HepG2 (cell line): ENCODE measurements around the gene ANAPC10. TPM values are rescaled to one million over a fixed set of nuclear protein-coding genes. Genes with fewer than 3 reads are reported as not detected.
A peak's percentile ranks its signal among the peaks of the same experiment; 100 is the strongest.

Experiments
- EEA1 ChIP-seq: sonication (generic); formaldehyde crosslinking; IDR thresholded peaks from 2 replicates; pipeline ENCODE4 v1.5.1; 2020; ENCODE audit warnings: mild to moderate bottlenecking, missing genetic modification reagents, borderline replicate concordance
- ESRRA ChIP-seq: sonication (generic); formaldehyde crosslinking; IDR thresholded peaks from 2 replicates; pipeline ENCODE4 v1.5.1; 2020; ENCODE audit warnings: mild to moderate bottlenecking, low read depth, missing genetic modification reagents
- FUBP1 ChIP-seq: sonication (generic); formaldehyde crosslinking; IDR thresholded peaks from 2 replicates; pipeline ENCODE4 v1.5.1; 2020; ENCODE audit warnings: missing genetic modification reagents, mild to moderate bottlenecking, borderline replicate concordance
- HDAC1 ChIP-seq: sonication (generic); formaldehyde crosslinking; IDR thresholded peaks from 2 replicates; pipeline ENCODE4 v1.5.1; 2020; ENCODE audit warnings: mild to moderate bottlenecking, missing genetic modification reagents
- HMGA1 ChIP-seq: sonication (generic); formaldehyde crosslinking; conservative IDR thresholded peaks from 2 replicates; pipeline ENCODE4 v1.4.0; 2020; ENCODE audit warnings: missing genetic modification reagents
- MED8 ChIP-seq: sonication (generic); formaldehyde crosslinking; IDR thresholded peaks from 2 replicates; pipeline ENCODE4 v1.8.1; 2023; ENCODE audit warnings: mild to moderate bottlenecking, missing genetic modification reagents; ENCODE audit not compliant: insufficient replicate concordance
- NAIF1 ChIP-seq: sonication (generic); formaldehyde crosslinking; IDR thresholded peaks from 2 replicates; pipeline ENCODE4 v1.5.0; 2020; ENCODE audit warnings: mild to moderate bottlenecking, missing genetic modification reagents, borderline replicate concordance
- NR3C1 ChIP-seq: sonication (generic); formaldehyde crosslinking; IDR thresholded peaks from 2 replicates; pipeline ENCODE4 v1.4.0; 2020; ENCODE audit warnings: missing genetic modification reagents
- RBM22 ChIP-seq: fragments of 200-400 bp; formaldehyde crosslinking; optimal IDR thresholded peaks from 2 replicates; pipeline ENCODE3; 2017; ENCODE audit warnings: mild to moderate bottlenecking, low read length, moderate library complexity
- SRY ChIP-seq: sonication (generic); formaldehyde crosslinking; IDR thresholded peaks from 2 replicates; pipeline ENCODE4 v1.8.0; 2022; ENCODE audit warnings: mild to moderate bottlenecking, missing genetic modification reagents
- TBP ChIP-seq: sonication (generic); formaldehyde crosslinking; IDR thresholded peaks from 2 replicates; pipeline ENCODE4 v1.5.0; 2020; ENCODE audit warnings: missing genetic modification reagents
- ZNF337 ChIP-seq: sonication (generic); formaldehyde crosslinking; IDR thresholded peaks from 2 replicates; pipeline ENCODE4 v1.5.1; 2020; ENCODE audit warnings: missing genetic modification reagents, low read depth, mild to moderate bottlenecking, borderline replicate concordance
- ZNF558 ChIP-seq: sonication (generic); formaldehyde crosslinking; IDR thresholded peaks from 2 replicates; pipeline ENCODE4 v1.9.0; 2022; ENCODE audit warnings: mild to moderate bottlenecking, missing genetic modification reagents, borderline replicate concordance
- ZNF652 ChIP-seq: IDR thresholded peaks from 2 replicates; pipeline ENCODE4 v1.6.1; 2016; ENCODE audit warnings: low read depth, borderline replicate concordance
- polyA plus RNA-seq, 8 experiments: library from polyadenylated mRNA; depleted of rRNA in 3 of 8; stranded (reverse) in 7 of 8; unstranded in 1 of 8; fragments of >200 nt; fragmentation: Illumina TruSeq in 4 of 8; extraction: Trizol in 4 of 8; gene quantifications; 2 replicates each; pipeline versions ENCODE4 v1.2.1 to v1.2.3, GENCODE V29; 2011 to 2016; ENCODE audit warnings: low read depth in 4 of 8, missing spikeins in 1 of 8, mixed read lengths in 1 of 8; ENCODE audit not compliant: insufficient read depth in 1 of 8
- total RNA-seq, 5 experiments: library from RNA; depleted of rRNA; stranded (reverse); fragments of >200 nt; fragmentation: Illumina TruSeq; extraction: Trizol; gene quantifications; 2 replicates each; pipeline ENCODE4 v1.2.3, GENCODE V29; 2016; ENCODE audit warnings: low read depth in 1 of 5
- TF ChIP-seq, protein P1 (sequence below): sonication (generic); formaldehyde crosslinking; IDR thresholded peaks from 2 replicates; pipeline ENCODE4 v1.4.0; 2020; ENCODE audit warnings: missing genetic modification reagents, borderline replicate concordance
- TF ChIP-seq, protein P2 (sequence below): sonication (generic); formaldehyde crosslinking; conservative IDR thresholded peaks from 2 replicates; pipeline ENCODE4 v1.8.0; 2022; ENCODE audit warnings: low read depth, missing genetic modification reagents
- TF ChIP-seq, protein P3 (sequence below): IDR thresholded peaks from 2 replicates; pipeline ENCODE4 v1.6.1; 2016
- TF ChIP-seq, protein P4 (sequence below): sonication (generic); formaldehyde crosslinking; conservative IDR thresholded peaks from 2 replicates; pipeline ENCODE4 v1.8.0; 2022; ENCODE audit warnings: missing genetic modification reagents

Gene ANAPC10
- total and polyA plus RNA-seq, 2 of the 13 experiments (the other 11 are each of a cell fraction or from before 2014, with no cell fraction given): 21.9 to 32.7 TPM

GRCh38 chr4:145097821-145098674 is at the start of gene ANAPC10, which contains the start of gene ABCE1 (continued):
- TF ChIP-seq ESRRA (CRISPR knock-in tag) (no peak), TBP (no peak), HMGA1 (no peak), FUBP1 (no peak), NR3C1 (CRISPR knock-in tag) (no peak), HDAC1 (CRISPR knock-in tag) (peak; percentile 94), MED8 (CRISPR knock-in tag) (peak; percentile 73), ZNF337 (CRISPR knock-in tag) (0 out of 2 replicates have a peak, but pooled peaks have one; percentile 52), ZNF652 (CRISPR knock-in tag) (no peak), EEA1 (0 out of 2 replicates have a peak, but pooled peaks have one; percentile 42), ZNF558 (CRISPR knock-in tag) (no peak), NAIF1 (CRISPR knock-in tag) (peak; percentile 42; the same call in 1 of the 2 replicates), SRY (CRISPR knock-in tag) (peak; percentile 95), RBM22 (no peak)
- TF ChIP-seq, protein P1, sequence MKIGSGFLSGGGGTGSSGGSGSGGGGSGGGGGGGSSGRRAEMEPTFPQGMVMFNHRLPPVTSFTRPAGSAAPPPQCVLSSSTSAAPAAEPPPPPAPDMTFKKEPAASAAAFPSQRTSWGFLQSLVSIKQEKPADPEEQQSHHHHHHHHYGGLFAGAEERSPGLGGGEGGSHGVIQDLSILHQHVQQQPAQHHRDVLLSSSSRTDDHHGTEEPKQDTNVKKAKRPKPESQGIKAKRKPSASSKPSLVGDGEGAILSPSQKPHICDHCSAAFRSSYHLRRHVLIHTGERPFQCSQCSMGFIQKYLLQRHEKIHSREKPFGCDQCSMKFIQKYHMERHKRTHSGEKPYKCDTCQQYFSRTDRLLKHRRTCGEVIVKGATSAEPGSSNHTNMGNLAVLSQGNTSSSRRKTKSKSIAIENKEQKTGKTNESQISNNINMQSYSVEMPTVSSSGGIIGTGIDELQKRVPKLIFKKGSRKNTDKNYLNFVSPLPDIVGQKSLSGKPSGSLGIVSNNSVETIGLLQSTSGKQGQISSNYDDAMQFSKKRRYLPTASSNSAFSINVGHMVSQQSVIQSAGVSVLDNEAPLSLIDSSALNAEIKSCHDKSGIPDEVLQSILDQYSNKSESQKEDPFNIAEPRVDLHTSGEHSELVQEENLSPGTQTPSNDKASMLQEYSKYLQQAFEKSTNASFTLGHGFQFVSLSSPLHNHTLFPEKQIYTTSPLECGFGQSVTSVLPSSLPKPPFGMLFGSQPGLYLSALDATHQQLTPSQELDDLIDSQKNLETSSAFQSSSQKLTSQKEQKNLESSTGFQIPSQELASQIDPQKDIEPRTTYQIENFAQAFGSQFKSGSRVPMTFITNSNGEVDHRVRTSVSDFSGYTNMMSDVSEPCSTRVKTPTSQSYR (CRISPR knock-in tag): peak; percentile 52; the same call in 1 of the 2 replicates
- TF ChIP-seq, protein P2, sequence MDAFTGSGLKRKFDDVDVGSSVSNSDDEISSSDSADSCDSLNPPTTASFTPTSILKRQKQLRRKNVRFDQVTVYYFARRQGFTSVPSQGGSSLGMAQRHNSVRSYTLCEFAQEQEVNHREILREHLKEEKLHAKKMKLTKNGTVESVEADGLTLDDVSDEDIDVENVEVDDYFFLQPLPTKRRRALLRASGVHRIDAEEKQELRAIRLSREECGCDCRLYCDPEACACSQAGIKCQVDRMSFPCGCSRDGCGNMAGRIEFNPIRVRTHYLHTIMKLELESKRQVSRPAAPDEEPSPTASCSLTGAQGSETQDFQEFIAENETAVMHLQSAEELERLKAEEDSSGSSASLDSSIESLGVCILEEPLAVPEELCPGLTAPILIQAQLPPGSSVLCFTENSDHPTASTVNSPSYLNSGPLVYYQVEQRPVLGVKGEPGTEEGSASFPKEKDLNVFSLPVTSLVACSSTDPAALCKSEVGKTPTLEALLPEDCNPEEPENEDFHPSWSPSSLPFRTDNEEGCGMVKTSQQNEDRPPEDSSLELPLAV (CRISPR knock-in tag): no peak; the same call in 1 of the 2 replicates
- TF ChIP-seq, protein P3, sequence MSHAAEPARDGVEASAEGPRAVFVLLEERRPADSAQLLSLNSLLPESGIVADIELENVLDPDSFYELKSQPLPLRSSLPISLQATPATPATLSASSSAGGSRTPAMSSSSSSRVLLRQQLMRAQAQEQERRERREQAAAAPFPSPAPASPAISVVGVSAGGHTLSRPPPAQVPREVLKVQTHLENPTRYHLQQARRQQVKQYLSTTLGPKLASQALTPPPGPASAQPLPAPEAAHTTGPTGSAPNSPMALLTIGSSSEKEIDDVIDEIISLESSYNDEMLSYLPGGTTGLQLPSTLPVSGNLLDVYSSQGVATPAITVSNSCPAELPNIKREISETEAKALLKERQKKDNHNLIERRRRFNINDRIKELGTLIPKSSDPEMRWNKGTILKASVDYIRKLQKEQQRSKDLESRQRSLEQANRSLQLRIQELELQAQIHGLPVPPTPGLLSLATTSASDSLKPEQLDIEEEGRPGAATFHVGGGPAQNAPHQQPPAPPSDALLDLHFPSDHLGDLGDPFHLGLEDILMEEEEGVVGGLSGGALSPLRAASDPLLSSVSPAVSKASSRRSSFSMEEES (CRISPR knock-in tag): peak; percentile 79; the same call in 1 of the 2 replicates
- TF ChIP-seq, protein P4, sequence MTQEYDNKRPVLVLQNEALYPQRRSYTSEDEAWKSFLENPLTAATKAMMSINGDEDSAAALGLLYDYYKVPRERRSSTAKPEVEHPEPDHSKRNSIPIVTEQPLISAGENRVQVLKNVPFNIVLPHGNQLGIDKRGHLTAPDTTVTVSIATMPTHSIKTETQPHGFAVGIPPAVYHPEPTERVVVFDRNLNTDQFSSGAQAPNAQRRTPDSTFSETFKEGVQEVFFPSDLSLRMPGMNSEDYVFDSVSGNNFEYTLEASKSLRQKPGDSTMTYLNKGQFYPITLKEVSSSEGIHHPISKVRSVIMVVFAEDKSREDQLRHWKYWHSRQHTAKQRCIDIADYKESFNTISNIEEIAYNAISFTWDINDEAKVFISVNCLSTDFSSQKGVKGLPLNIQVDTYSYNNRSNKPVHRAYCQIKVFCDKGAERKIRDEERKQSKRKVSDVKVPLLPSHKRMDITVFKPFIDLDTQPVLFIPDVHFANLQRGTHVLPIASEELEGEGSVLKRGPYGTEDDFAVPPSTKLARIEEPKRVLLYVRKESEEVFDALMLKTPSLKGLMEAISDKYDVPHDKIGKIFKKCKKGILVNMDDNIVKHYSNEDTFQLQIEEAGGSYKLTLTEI: no peak
